Eye (tissue), 1 donor: Measurements from ENCODE around the gene ATF7.
"Not testable (repeated sequence)": the region's sequence is repeated elsewhere in the genome, so short reads cannot be mapped to it uniquely, and the experiment has no call there.

Source experiments
- DNase-seq: peaks from one replicate; pipeline ENCODE4 v3.0.0-alpha.2; 2015

Gene ATF7

DNA sequence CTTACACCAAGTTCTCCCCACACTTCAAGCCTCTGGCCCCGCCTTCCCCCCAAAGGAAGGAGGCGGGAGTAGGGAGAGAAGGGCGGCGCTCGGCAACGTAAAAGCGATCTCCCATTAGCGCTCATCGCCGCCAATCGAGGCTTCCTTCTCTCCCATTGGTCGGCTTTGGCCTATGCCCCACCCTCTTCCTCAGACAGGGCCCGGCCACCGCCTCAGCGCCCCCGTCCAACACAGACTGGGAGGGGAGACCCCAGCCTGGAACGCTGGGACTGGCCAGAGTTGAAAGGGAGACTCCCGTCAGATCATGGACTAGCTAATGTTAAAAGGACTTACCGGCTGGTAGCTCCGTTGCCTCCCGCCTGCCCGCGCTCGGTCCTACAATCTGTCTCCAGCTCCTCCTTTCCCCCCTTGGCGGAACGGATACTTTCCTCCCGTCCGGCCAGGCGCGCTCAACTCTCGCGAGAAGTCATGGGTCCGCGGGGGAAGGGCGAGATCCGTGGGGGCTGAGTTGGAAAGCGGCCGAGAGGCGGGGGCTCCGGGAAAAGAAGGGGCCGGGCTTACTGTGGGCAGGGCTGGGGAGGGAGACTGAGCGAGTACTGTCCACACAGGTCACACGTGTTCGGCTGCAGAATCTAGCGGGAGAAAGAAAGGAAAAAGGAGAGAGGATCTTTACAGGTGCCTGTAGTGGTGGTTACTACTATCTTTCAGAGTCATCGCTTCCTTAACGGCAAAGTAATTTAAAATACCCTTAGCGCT lies at the start of gene ATF7:
ATF7 (minus strand) TSS at position 437 of the 756 bp plus-strand sequence. CDS start 25,382 bp downstream, outside the sequence.
- peak; percentile 100 for DNase-seq

DNA sequence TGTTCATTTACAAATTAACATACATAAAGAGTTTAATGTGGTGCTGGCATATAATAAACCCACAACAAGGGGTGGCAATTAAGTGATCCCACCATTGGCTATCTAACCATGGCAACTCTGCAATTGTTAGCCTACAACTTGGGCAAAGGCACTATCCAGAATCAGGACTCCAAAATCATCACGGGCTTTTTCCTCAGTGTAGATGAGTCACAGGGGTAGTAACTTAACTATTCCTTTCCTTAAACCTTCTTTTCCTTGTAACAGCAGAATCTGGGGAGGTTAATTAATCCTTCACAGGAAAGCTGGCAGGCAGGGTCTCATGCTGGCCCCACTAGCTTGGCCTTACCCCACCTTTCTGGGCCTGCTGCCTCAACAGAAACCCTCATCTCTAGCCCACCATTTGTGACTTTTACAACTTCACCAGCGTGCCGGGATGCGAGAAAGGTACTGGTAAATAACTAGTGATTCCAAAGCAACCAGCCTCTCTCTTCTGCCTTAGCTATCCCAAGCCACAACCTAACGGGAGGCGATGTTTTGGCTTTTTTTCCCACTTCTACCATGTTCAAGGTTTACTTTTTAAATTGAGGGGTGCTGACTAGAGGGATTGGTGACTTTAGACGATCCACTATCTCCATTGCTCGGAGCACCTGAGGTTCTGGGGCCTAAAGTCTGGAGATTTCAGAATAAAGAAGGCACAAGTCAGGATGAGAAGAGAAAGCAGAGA lies 49.0 kb upstream of the ATF7 start:
- no peak for DNase-seq

DNA sequence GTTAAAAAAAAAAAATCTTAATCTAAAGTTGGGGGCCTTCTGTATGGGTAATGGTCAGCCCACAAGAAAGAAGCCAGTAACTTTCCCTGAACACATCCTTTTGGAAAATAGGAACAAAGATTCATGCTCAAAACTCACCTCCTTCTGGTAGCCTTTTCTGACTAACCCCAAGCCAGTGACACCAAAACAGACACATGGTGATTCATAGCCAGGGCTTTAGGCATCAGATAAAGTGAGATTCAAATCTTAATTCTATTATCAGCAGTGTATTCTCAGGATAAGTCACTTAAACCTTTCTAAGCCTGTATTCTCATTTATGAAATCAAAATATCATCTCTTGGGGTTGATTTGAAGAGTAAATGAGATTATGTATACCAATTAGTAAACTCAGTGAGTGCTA lies 44.8 kb upstream of the ATF7 start:
- DNase-seq = no peak

DNA sequence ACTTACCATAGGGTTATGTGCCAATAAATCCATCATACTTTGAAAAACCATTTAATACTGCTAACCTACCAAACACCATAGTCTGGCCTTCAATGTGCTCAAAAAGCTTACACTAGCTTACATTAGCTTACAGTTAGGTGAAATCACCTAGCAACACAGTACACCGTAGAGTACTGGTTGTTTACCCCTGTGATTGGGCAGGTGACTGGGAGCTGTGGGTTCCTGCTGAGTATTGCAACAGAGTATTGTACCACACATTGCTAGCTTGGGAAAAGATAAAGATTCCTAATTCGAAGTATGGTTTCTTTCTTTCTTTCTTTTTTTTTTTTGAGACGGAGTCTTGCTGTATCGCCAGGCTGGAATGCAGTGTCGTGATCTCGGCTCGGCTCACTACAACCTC lies 44.1 kb upstream of the ATF7 start:
- DNase-seq = no peak

DNA sequence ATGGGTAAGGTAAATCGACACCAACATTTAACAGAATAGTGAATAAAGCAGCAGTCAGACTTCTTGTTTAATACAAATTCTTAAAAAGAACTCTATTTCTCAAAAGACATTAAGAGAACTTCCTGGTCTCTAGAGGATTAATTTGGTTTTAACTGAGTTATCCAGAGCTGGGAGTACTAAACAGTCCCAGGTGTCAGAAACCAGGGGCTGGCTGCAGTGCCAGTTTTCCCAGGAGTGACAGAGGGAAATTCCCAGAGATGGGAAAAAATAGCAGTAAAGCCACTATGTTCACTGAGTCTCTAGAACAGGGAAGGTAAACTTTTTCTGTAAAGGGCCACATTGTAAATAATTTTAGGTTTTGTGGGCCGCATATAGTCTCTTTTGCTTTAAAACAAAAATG lies 40.9 kb upstream of the ATF7 start:
- no peak for DNase-seq

DNA sequence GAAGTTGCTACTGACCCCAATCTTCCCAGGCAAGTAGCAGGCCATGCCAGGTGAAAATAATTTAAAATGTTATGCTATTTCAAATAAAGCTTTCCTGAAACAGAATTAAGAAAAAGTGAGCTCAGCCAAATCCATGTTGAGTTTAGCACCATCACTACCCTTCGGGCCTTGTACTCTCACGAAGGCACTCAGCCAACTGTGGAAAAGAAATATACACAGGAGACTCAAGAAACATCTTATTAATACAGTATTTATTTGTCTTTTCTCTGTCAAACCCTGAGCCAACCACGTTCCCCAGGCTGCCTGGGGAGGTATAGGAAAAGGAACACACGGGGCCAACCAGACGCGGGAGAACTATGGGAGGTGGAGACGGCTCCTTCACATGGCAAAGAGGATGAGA lies 38.8 kb upstream of the ATF7 start:
- peak; percentile 66 for DNase-seq

DNA sequence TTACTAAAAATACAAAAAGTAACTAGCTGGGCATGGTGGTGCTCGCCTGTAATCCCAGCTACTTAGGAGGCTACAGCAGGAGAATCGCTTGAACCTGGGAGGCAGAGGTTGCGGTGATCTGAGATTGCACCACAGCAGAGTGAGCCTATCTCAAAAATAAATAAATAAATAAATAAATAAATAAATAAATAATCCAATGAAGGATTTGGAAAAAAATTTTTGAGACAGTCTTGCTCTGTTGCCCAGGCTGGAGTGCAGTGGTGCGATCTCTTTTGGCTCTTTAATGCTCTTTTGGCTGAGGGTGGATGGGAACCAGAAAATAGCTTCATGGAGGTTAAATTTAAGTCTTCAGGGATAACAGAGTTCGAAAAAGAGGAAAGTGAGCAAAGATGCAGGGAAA lies 38.0 kb upstream of the ATF7 start:
- no peak for DNase-seq

DNA sequence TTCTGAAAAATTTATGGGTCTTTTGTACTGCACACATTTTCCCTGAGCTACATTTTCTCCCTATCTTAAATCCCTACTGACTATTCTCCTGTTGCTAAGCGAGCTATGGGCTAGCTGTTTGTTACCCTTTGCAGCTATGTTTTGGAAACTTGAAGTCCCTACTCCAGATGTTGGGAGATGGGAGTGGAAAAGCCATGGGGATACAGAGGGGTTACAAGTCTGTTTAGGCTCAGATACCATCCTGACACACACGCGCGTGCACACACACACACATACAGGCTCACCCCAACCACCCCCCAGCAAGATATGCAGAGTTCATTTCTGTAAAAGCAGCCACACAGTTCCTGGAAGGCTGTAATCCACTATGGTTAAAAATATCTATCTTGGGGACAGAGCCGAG lies 33.9 kb upstream of the ATF7 start:
- DNase-seq = peak; percentile 56

DNA sequence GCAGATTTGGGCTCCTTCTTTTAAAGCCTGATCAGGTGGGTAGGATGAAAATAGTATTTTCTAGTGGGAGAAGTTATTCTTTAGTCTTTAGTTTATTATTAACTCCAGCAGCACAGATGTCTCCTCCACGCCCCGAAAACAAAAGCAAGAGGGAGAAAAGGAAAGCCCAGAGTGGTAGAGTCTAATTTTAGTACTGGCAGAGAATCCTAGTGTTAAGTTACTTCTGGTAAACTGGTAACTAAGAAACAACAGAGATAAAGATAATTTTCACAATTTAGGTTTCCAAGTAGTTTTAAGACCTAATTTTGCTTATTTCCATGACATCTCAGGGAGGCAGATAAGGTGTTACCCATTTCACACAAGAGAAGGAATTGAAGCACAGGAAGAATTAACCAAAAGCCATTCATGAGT lies 33.4 kb upstream of the ATF7 start:
- no peak for DNase-seq

DNA sequence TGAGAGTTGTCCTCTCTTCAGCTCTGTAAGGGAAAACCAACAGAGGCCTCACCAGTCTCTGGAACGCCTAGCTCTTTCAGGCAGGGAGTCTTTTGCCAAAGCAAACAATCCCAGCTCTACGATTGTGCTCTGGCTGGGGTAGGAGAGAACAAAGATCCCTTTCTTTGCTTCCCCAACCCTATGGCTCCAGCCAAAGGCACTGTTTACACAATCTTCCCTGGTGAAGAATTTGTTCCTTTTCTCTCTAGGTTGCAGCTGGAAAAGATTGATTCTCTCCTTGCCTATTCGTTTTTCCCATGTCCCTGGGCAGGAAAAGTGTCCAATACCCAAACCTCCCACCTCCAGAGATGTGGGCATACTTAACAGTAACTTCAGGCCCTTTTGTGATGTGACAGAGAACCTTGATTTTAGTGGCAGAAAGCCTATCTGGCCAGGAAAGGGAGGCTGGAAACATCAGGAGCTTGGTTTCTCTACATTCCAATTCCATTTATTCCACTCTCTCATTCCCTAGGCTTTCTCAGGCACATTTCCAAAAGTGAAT lies 32.9 kb upstream of the ATF7 start:
- DNase-seq = peak; percentile 74

DNA sequence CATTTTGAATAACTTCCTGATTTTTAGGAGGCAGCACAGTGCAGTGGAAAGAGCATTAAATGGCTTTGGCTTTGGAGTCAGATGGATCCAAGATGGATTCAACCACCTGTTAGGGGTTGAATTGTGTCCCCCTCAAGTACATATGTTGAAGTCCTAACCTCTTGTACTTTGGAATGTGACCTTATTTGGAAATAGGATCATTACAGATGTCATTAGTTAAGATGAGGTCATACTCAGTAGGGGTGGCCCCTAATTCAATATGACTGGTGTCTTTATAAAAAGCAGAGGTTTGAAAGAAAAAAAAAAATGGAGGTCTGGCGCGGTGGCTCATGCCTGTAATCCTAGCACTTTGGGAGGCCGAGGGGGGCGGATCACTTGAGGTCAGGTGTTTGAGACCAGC lies 30.9 kb upstream of the ATF7 start:
- no peak for DNase-seq

DNA sequence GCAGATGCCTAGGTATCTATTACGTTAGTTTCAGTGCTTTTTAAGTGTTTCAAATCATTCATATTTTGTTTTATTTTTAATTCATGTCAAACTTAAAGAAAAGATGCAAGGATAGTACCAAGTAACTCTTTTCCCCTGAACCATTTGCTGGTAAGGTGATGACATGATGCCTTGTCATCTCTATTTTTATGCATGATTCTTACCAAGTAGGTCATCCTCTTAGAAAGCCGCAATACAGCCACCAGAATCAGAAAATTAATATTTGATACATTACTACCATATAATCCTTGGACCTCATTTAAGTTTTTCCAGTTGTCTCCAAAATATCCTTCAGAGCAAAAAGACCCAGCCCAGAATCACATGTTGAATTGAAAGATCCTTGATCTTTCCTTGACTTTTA lies 27.4 kb upstream of the ATF7 start:
- no peak for DNase-seq

DNA sequence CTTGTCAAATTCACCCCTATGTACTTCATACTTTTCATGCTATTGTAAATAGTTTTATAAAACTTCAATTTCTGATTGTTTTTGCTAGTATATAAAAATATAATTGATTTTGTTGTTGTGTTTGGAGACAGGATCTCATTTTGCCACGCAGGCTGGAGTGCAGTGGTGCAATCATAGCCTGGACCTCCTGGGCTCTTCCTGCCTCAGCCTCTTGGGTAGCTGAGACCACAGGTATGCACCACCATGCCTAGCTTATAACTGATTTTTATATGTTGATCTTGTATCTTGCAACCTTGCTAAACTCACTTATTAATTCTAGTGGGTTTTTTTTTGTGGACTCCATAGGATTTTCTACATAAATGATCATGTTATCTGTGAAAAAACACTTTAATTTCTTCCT lies 26.2 kb upstream of the ATF7 start:
- DNase-seq = no peak

DNA sequence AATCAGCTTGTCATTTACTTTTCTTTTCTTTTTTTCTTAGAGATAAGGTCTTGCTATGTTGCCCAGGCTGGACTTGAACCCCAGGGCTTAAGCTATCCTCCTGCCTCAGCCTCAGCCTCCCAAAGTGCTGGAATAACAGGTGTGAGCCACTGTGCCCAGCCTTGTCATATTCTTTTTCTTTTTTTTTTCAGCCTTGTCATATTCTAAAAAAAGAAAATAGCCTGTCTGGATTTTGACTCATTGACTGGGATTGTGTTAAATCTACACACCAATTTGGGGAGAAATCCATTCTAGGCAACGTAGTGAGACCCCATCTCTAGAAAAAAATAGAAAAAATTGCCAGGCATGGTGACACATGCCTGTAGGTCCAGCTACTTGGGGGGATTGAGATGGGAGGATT lies 25.6 kb upstream of the ATF7 start:
- no peak for DNase-seq

DNA sequence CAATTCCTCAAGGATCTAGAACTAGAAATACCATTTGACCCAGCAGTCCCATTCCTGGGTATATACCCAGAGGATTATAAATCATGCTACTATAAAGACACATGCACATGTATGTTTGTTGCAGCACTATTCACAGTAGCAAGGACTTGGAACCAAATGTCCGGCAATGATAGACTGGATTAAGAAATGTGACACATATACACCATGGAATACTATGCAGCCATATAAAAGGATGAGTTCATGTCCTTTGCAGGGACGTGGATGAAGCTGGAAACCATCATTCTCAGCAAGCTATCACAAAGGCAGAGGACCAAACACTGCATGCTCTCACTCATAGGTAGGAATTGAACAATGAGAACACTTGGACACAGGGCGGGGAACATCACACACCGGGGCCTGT lies 20.1 kb upstream of the ATF7 start:
- DNase-seq = not testable (repeated sequence)

DNA sequence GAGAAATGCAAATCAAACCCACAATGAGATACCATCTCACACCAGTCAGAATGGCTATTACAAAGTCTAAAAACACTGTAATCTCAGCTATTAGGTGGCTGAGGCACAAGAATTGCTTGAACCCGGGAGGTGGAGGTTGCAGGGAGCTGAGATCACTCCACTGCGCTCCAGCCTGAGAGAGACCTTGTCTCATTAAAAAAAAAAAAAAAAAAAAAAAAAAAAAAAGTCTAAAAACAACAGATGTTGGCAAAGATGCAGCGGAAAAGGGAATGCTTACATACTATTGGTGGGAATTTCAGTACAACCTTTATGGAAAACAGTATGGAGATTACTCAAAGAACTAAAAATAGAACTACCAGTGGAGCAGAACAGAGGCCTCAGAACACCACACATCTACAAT lies 19.0 kb upstream of the ATF7 start:
- DNase-seq = no peak

DNA sequence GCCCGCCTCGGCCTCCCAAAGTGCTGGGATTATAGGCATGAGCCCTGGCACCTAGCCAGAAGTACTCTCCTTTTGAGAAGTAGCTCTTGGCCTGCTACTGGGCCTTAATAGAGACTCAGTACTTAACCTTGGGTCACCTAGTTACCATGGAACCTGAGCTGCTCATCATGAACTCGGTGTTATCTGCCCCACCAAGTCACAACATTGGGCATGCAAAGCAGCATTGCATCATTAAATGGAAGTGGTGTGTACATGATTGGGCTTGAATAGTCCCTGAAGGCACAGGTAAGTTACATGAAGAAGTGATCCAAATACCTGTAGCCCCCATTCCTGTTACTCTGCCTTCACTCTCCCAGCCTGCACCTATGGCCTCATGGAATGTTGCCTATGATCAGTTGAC lies 18.0 kb upstream of the ATF7 start:
- DNase-seq = no peak

DNA sequence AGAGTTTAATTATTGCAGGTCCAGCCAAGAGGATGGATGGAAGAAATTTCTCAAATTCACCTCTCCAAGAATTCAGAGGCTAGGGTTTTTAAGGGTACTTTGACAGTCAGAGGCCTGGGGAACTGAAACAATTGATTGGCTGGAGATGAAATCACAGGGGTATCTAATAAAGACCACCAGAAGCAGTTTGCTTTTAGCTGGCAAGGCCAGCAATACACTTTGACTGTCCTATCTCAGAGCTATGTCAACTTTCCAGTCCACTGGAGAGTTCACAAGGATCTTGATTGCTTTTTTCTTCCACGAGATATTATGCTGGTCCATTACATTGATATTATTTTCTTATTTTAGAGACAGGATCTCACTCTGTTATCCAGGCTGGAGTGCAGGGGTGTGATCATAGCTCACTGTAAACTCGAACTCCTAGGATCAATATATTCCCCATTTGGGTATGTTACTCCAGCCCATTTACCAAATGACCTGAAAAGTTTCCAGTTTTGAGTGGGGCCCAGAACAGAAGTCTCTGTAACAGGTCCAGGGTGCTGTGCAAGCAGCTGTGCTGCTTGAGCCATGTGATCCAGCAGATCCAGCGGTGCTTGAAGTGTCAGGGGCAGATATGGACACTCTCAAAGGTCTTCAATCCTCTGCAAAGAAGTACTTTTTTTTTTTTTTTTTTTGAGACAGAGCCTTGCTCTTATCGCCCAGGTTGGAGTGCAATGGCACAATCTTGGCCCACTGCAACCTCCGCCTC lies 17.2 kb upstream of the ATF7 start:
- no peak for DNase-seq

DNA sequence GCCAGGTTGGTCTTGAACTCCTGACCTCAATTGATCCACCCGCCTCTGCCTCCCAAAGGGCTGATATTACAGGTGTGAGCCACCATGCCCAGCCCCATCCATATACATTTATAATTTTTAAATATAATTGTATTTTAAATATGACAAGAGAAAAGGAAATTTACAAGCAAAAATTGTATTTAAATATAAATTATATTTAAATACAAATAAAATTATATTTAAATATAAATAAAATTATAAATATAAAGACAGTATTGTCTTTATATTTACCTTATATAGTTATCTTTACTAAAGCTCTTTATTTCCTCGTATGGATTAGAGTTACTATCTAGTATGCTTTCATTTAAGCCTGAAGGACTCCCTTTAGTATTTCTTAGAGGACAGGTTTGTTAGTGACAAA lies 11.9 kb upstream of the ATF7 start:
- DNase-seq = no peak

DNA sequence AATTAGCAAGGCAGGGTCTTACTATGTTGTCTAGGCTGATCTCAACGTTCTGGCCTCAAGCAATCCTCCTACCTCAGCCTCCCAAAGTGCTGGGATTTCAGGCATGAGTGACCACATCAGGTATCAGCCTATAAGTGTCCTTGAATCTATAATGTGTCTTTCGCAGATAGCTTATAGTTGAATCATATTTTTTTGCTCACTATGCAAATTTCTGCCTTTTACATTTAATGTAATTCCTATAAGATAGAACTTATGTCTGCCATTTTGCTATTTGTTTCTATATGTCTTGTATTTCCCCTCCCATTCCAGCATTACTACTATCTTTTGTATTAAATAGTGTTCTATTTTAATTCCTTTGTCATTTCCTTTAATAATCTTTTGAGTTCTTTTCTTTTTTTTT lies 10.5 kb upstream of the ATF7 start:
- DNase-seq = no peak

DNA sequence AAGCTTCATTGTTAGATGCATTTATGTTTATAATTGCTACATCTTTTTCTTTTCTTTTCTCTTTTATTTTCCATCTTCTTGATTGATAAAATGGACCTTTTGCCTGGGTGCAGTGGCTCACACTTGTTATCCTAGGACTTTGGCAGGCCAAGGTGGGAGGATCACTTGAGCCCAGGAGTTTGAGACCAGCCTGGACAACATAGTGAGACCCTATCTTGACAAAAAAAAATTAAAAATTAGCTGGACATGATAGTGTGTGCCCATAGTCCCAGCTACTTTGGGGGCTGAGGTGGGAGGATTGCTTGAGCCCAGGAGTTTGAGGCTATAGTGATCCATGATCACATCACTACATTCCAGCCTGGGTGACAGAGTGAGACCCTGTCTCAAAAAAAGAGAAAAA lies 9.5 kb upstream of the ATF7 start:
- DNase-seq = not testable (repeated sequence)

DNA sequence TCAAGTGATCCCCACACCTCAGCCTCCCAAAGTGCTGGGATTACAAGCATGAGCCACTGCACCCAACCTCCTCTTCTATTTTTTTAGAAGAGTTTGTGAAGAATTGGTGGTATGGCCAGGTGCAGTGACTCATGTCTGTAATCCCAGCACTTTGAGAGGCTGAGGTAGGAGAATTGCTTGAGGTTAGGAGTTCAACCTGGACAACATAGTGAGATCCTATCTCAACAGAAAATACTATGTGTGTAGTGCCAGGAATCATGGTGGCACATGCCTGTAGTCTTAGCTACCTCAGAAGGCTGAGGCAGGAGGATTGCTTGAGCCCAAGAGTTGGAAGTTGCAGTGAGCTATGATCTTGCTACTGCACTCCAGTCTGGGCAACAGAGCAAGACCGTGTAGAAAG lies 5.5 kb upstream of the ATF7 start:
- DNase-seq = no peak

DNA sequence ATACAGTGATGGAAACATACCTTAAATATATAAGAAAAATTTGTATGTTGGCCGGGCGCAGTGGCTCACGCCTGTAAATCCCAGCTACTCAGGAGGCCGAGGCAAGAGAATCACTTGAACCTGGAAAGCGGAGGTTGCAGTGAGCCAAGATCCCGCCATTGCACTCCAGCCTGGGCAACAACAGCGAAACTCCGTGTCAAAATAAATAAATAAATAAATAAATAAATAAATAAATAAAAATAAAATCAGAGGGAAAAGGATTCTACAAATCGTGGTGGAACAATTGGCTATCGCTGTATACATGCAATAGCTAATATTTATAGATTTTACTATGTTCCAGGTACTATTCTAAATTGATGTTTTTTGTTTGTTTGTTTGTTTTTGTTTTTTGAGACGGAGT lies 1.7 kb upstream of the ATF7 start:
- DNase-seq = no peak

DNA sequence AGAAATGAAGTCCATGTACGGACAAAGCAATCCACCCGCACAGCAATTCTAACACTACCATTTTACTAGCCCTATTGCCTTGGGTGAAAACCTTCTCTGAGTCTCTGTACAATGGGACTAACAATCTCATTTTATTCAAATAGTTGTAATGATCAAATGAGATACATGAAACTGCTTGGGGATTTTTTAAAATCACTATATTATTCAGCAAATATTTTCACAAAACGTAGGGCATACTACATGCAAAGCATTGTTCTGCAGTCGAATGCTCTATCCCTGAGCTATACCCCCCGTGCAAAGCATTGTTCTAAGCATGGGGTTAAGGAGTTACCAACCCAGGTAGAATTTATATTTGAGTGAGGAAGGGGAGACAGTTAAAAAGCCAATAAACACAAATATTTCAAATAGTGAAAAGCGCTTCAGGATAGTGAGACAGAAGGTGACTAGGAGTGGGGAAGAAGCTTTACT lies 554 bp upstream of the ATF7 start:
- no peak for DNase-seq
